Fibroblast of skin of right biceps (primary cell): ENCODE data around the gene ISX.

ENCODE experiments used
- DNase-seq: peaks from one replicate; pipeline ENCODE4 v3.0.0-alpha.2; 2013

The ISX gene

GRCh38 chr22:35114131-35114980 lies 48.4 kb downstream of the ISX start:
- DNase-seq = no peak

GRCh38 chr22:35115515-35115914 lies 49.6 kb downstream of the ISX start:
- no peak for DNase-seq

GRCh38 chr22:35116269-35116668 lies 50.3 kb downstream of the ISX start:
- no peak for DNase-seq

- no peak for DNase-seq
Measured at GRCh38 chr22:35116817-35117216, 50.9 kb downstream of the ISX start.

GRCh38 chr22:35119494-35119893 lies 53.5 kb downstream of the ISX start:
- no peak for DNase-seq

GRCh38 chr22:35124691-35125219 lies 58.8 kb downstream of the ISX start:
- DNase-seq = no peak

- DNase-seq = no peak
Measured at GRCh38 chr22:35126993-35127392, 61.0 kb downstream of the ISX start.

GRCh38 chr22:35128637-35129036 lies 62.7 kb downstream of the ISX start:
- no peak for DNase-seq

GRCh38 chr22:35131525-35132000 lies 65.6 kb downstream of the ISX start:
- no peak for DNase-seq

GRCh38 chr22:35132568-35132967 lies 66.6 kb downstream of the ISX start:
- no peak for DNase-seq

GRCh38 chr22:35133702-35134380 lies 67.9 kb downstream of the ISX start:
- DNase-seq = no peak

GRCh38 chr22:35134637-35135036 lies 68.7 kb downstream of the ISX start:
- no peak for DNase-seq

GRCh38 chr22:35135165-35135564 lies 69.2 kb downstream of the ISX start:
- no peak for DNase-seq
